GM18867 (cell line): ENCODE data around the gene ING5.

Source experiments
- ATAC-seq: cut with Tn5 transposase; IDR thresholded peaks from one replicate; pipeline ENCODE4 v1.9.1; 2021; ENCODE audit warnings: mild to moderate bottlenecking, moderate library complexity; ENCODE audit not compliant: unreplicated experiment

The ING5 gene

DNA sequence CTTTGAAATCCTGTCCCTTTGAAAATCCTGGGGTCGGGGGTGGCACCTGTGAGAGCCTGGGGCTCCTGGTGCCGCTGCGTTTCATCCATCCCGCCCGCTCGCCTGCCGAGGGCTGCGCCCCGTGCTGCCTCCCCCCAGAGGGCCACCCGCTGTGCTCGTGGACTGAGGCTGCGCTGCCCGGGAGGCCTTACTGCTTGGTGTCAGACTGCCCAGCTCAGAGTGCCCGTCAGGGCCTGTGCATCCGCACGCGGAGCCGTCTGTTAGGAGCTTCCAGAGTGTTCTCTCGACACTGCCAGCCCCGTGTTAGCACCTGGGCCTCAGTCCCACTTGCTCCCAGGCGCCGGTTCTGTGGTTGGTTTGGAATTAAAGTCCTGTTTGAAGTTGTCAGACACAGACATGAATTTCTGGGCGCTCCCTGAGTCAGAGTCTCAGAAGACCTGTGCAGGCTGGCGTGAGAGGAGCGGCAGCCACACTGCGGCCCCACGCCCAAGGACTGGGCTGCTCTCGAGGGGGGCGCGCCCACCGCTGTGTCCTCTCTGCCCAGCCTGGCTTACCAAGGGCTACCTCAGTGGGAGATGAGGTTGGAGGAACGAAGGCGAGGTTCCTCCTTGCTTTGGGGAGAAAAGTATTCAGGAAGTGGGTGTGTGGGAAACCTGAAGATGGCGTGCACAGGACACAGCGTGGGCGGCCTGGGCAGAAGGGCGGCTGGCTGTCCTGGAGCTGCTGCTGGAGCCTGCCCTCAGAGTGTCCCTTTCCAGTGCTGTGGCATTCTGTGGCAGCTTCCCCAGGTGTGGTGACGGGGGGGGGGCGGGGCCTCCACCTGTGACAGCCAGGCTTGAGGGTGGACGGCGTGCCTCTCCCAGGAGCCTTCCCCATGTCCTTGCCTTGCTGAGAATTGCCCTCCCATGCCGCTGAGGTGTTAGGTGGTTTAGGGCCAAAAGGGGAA is 29.3 kb upstream of the ING5 start:
- ATAC-seq = no peak

- ATAC-seq = no peak
These were observed 28.6 kb upstream of the ING5 start for GRCh38 chr2:241673189-241673663.

- no peak for ATAC-seq
These were observed 27.8 kb upstream of the ING5 start for GRCh38 chr2:241673797-241674725.

DNA sequence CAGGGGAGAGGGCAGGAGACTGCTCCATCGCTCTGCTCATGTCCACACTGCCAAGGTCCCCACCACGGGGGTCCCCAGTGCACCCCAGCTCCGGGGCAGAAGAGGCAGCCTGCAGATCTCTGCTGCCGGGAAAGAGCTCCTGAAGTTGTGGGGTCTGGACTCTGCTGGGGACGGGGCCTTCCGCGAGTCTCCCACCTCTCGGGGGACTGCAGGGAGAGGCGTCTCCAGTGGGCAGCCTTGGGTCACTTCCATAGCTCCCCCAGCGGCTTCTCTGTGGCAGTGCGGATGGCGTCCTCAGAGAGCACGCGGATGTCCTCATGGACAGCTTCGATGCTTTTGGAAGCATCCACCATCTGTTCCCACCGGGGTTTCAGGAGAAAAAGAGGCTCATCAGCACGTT is 26.0 kb upstream of the ING5 start:
- ATAC-seq = no peak

- no peak for ATAC-seq
These were observed 25.2 kb upstream of the ING5 start for GRCh38 chr2:241676665-241677064.

DNA sequence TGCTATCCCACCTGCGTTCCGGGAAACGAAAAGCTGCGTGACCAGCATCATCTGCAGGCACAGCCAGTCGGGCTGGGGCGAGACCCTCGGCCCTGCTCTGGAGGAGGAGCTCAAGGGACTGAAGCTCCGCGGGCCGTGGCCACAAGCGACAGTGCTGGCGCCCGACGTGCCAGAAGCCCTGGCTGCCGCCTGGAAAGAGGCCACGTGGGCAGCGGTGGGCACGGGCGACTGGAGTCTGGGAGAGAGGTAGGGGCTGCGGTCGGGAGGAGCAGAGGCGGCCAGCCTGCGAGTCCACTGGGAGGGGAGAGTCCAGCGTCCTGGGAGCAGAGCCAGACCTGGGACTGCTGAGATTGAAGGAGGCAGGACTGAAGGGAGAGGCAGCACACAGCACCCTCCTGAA is 24.4 kb upstream of the ING5 start:
- ATAC-seq = no peak

DNA sequence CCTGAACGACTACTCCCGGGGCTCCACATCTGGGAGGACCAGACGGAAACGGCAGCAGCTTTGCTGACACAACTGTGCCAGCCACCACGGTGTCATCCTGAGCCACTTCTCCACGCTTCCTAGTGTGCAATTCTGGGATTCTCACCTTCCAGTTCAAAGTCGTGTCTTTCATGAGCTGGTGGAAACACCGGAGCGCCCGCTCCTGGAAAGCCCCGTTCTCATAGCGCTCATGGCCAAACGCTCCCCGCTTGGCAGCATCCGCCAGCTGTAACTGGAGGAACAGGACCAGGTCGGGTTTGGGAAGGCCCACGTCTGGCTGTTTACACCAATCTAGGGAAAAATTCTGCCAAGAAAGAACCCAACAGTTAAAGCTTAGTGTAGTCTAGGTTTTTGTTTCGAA is 23.5 kb upstream of the ING5 start:
- no peak for ATAC-seq

DNA sequence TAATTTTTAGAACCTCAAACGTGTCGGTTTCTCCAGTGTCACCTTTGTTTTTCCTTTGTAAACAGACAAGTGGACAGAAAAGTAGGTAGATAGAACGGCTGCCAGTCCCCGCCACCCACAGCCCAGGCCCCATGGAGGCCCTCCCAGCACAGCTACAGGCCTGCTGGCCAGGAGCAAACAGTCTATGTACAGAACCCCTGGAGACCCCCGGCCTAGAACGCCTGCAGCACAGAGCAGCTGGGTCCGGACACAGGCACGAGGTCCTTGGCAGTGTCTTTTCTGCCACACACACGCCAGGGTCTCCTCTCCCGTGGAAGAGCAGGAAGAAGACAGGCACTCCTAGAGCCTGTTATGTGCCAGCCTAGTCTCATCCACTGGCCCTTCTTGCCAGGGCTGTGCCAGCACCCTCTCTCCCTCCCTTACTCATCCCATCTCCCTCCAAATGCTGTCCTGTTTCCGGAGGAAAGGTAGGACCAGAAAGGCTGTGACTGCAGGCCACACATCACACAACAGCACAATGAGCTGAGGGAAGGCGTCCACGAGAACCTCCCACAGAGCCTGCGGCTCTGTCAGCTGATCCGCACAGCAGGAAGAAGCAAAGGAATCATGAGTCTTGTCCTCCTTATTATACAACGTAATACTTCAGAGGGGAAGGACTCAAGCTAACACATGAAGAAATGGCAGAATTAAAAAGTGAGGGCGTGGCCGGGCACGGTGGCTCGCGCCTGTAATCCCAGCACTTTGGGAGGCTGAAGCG is 22.9 kb upstream of the ING5 start:
- ATAC-seq = no peak

GRCh38 chr2:241680044-241680443 is 21.8 kb upstream of the ING5 start:
- no peak for ATAC-seq

DNA sequence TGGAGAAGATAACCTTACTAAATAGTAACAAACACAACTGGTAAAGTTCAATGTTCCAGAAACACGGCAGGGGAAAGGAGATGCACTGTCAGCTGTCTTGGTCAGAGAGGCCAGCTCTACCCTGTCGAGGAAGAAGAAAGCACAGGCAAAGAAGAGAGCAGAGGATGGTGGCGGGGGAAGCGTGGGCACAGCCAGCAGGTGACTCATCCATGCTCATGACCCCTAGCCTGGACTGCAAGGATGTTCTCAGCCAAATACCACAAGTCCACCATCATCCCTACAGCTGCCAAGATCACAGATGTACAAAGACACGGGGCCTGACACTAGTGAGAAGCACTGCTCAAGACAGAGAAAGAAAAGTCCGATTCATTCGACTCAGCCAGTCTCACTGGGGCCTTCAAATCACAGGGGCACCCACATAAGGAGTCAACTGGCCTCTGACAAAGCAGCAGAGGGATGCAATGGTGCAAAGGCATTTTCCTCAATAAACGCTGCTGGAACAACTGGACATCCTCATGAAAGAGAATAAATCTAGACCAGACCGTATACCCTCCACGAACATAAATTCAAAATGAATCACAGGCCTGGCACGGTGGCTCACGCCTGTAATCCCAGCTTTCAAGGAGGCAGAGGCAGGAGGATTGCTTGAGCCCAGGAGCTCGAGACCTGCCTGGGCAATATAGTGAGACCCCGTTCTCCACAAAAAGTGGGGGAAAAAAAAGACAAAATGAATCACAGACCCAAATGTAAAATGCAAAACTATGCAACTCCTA is 20.8 kb upstream of the ING5 start:
- no peak for ATAC-seq

- peak; percentile 20 for ATAC-seq
These were observed 15.6 kb upstream of the ING5 start for GRCh38 chr2:241686324-241686649.

GRCh38 chr2:241686650-241687425 is 15.0 kb upstream of the ING5 start, which contains the start of gene DTYMK:
TSS of gene DTYMK (minus strand) at chr2:241686815. CDS start at chr2:241686783, 32 bp downstream.
- peak; percentile 90 for ATAC-seq

DNA sequence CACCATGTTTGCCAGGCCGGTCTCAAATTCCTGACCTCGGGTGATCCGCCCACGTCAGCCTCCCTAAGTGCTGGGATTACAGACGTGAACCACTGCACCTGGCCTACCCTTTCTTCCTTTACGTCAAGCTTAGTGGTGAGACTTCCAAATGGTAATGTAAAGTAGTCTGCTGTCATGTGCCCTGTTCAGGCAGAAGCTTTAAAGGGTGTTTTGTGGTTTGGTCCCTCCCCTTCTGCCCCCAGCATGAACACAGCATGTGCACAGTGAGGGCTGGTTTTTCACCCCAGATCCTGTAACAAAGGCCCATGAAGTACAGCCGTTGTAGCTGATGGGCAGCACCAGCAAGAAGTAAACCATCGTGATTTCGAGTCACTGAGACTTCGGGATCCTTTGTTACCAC is 12.5 kb upstream of the ING5 start:
- ATAC-seq = no peak

GRCh38 chr2:241690202-241690717 is 11.6 kb upstream of the ING5 start:
- ATAC-seq = no peak

DNA sequence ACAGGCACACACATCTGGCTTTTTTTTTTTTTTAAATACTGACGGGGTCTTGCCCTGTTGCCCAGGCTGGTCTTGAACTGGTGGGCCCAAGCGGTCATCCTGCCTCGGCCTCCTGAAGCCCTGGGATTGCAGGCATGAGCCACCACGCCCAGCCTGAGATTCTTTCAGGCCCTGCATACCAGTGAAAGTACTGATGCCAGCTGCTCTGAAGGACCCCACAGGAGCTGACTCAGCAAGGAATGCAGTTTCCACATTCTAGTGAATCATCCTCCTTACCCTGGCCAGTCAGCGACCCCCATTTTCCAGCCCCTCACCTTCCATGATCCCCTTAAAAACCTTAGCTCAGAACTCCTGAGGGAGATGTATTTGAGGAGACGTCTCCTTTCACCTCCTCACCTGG is 9.4 kb upstream of the ING5 start:
- no peak for ATAC-seq

DNA sequence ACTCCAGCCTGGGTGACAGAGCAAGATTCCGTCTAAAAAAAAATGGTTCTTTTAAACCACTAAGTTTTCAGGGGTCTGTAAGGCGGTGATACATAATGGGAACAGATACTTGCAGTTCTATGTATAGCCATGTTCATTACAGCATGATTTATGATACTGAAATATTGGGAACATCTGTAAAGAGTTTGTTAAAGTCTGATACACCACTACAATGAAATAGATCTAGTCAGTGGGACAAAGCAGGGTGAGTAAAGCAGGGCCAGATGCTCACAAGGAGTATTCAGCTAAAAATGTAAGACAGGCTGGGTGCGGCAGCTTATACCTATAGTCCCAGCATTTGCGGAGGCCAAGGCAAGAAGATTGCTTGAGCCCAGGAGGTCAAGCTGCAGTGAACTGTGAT is 6.2 kb upstream of the ING5 start:
- no peak for ATAC-seq

DNA sequence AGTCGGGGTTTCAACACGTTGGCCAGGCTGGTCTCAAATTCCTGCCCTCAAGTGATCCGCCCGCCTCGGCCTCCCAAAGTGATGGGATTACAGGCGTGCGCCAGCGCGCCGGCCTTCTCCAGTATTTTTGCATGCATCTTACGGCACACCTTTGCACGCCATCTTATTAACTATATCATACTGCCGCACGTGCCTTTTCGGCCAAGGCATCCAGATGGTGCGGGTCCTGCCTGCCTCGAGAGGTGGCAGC is 765 bp upstream of the ING5 start:
- no peak for ATAC-seq

- peak; percentile 64 for ATAC-seq
These were observed 554 bp downstream of the ING5 start for GRCh38 chr2:241702155-241703031.
